Panc1 (cell line): Measurements from ENCODE around the gene CDK6. TPM values are rescaled to one million over a fixed set of nuclear protein-coding genes. Genes with fewer than 3 reads are reported as not detected.

Experiments used
- ATAC-seq: fragments of 200-7000 bp; cut with Tn5 transposase; 2 replicates; pipeline ENCODE4 v1.9.1; 2020; ENCODE audit warnings: mild to moderate bottlenecking, moderate library complexity
- BruUV-seq: library from RNA; stranded (reverse); fragments of 400-500 nt; replicated peaks from 2 replicates; lab custom pipeline; 2021; lab: Mats Ljungman, UMichigan
- CTCF ChIA-PET: fragments of 300-600 bp; sonication (Branson Sonifier 250); formaldehyde crosslinking; loops from one replicate; lab custom pipeline; 2022; ENCODE audit warnings: antibody characterized with exemption; lab: Charles Lee
- POLR2A ChIA-PET: fragments of 300-600 bp; sonication (Branson Sonifier 250); formaldehyde crosslinking; loops from one replicate; lab custom pipeline; 2022; ENCODE audit warnings: antibody characterized with exemption; lab: Charles Lee
- DNase-seq: peaks from one replicate; pipeline ENCODE4 v3.0.0-alpha.2; 2010; ENCODE audit warnings: low read depth, low spot score
- H3K27ac ChIP-seq: 2 replicates; pipeline ENCODE4 v1.5.1; 2011; ENCODE audit warnings: mild to moderate bottlenecking, low read length, inconsistent platforms
- H3K27me3 ChIP-seq: fragments of 200-500 bp; sonication (Bioruptor generic); 2 replicates; pipeline ENCODE4 v1.6.0; 2014; ENCODE audit warnings: low read length, inconsistent platforms; ENCODE audit not compliant: control insufficient read depth, insufficient read depth
- H3K36me3 ChIP-seq: fragments of 200-500 bp; sonication (Bioruptor generic); 2 replicates; pipeline ENCODE4 v1.5.1; 2014; ENCODE audit warnings: inconsistent platforms, mild to moderate bottlenecking, low read length, moderate library complexity; ENCODE audit not compliant: control insufficient read depth, insufficient read depth
- H3K4me1 ChIP-seq: 2 replicates; pipeline ENCODE4 v1.5.1; 2011; ENCODE audit warnings: inconsistent platforms, mild to moderate bottlenecking, low read length, moderate library complexity; ENCODE audit not compliant: control insufficient read depth, insufficient read depth
- H3K4me3 ChIP-seq, 2 experiments: 2 replicates each; pipeline ENCODE4 v1.5.1; 2011 to 2012; ENCODE audit warnings: low read depth in 2 of 2, low read length in 2 of 2, mild to moderate bottlenecking in 2 of 2, inconsistent platforms in 1 of 2, moderate library complexity in 1 of 2
- H3K9me3 ChIP-seq: fragments of 200-500 bp; sonication (Bioruptor generic); 2 replicates; pipeline ENCODE4 v1.5.1; 2014; ENCODE audit warnings: low read depth, mild to moderate bottlenecking, inconsistent platforms, low read length, moderate library complexity; ENCODE audit not compliant: control insufficient read depth, insufficient read depth
- POLR2AphosphoS5 ChIP-seq: IDR thresholded peaks from 2 replicates; pipeline ENCODE4 v1.6.1; 2012; ENCODE audit warnings: mild to moderate bottlenecking, low read depth, low read length, moderate library complexity
- SIN3A ChIP-seq: IDR thresholded peaks from 2 replicates; pipeline ENCODE4 v1.6.1; 2012; ENCODE audit warnings: low read depth, mild to moderate bottlenecking, low read length, moderate library complexity, borderline replicate concordance; ENCODE audit not compliant: insufficient read depth
- TCF7L2 ChIP-seq: IDR thresholded peaks from 2 replicates; pipeline ENCODE4 v1.6.1; 2011; ENCODE audit warnings: mild to moderate bottlenecking, low read depth, low read length, inconsistent platforms
- in situ Hi-C: cut with HindIII; loops from 2 replicates; pipeline ENCODE4 v1.10.0; 2016; ENCODE audit warnings: low sequenced_read_pairs, low pct_unique_long_range_greater_than_20kb
- intact Hi-C: fragments of 100-400 bp; cut with micrococcal nuclease; formaldehyde crosslinking; loops from one replicate; pipeline ENCODE4 v1.10.0; 2022; ENCODE audit not compliant: unreplicated experiment
- total RNA-seq: library from RNA; stranded (reverse); gene quantifications from one replicate; pipeline ENCODE4 v1.2.1, GENCODE V29; 2021; ENCODE audit not compliant: unreplicated experiment
- TF ChIP-seq, protein P1 (sequence below), 2 experiments: IDR thresholded peaks; 2 replicates each; pipeline ENCODE4 v1.6.1; 2011 to 2012; ENCODE audit warnings: low read depth in 2 of 2, control low read depth in 1 of 2, low read length in 1 of 2, mild to moderate bottlenecking in 1 of 2, moderate library complexity in 1 of 2; ENCODE audit not compliant: insufficient read depth in 1 of 2
- TF ChIP-seq, protein P2 (sequence below): fragments of 450-650 bp; IDR thresholded peaks from 2 replicates; pipeline ENCODE4 v1.5.1; 2017; ENCODE audit warnings: mild to moderate bottlenecking

CDK6 gene
- total RNA-seq, 1 experiment from 2014 or later: 57.4 TPM

DNA sequence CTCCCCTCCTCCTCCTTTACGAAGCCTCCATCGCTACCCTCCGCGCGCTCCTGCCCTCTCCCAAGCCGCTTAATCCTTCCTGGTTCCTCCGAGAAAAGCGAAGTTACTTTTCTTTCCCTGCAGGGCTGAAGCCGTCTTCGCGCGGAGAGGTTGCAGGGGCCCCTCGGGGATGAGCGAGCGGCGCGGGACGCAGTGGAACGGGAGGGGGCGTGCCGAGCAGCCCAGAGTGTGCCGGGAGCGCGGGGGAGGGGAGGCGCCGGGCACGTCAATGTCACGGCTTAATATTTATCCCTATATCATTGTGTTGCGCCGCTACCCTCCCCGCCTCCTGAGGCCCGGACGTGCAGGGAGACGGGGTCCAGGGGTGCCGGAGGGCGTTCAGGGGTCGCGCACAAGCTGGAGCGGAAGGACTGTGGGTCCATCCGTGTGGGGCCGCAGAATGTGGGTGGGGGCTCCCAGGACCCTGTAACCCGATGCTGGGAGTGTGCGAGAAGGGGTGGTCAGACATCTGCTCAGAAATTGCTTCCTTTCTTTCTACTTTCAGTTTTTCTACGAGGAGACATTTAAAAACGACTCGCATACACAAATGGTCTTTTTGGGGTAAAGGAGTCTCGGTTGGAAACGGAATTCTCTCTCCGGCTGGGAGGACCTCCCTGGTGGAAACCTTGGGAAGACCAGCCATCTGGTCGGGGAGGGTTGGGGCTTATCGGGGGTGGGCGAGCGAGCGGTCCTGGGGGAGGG lies 2.4 kb downstream of the CDK6 start:
- intact Hi-C loops: loop anchor here (1.0 to 2.0 kb wide), 3 partner anchors 139 to 213 kb away; no protein-coding TSS in a partner anchor
- no peaks in the 10 kb centered on the region for H3K9me3 ChIP-seq
- H3K27ac ChIP-seq: peak overlapping the region; percentile 97
- ATAC-seq: peak; percentile 76
- ChIA-PET CTCF (interaction anchor here (0.6 kb wide), 3 partner anchors 18 to 389 kb away, joined by 4 to 8 read pairs (median 5); no protein-coding TSS in a partner anchor), POLR2A (interaction anchor here (0.6 to 0.7 kb wide), 3 partner anchors 17 to 249 kb away, joined by 6 to 12 read pairs (median 7); no protein-coding TSS in a partner anchor)
- no peak for DNase-seq
- H3K4me3 ChIP-seq: peak overlapping the region; percentile 94 to 97
- H3K27me3 ChIP-seq: no peaks in the 10 kb centered on the region; the same call in 1 of the 2 replicates
- peaks cover 4% of the 10 kb centered on the region for H3K36me3 ChIP-seq
- no TSS peak for BruUV-seq
- H3K4me1 ChIP-seq: peaks cover 33% of the 10 kb centered on the region
- in situ Hi-C loops: no loop called here
- TF ChIP-seq POLR2AphosphoS5: no peak; the same call in 1 of the 2 replicates
- no peak for TF ChIP-seq SIN3A
- TF ChIP-seq, protein P1, sequence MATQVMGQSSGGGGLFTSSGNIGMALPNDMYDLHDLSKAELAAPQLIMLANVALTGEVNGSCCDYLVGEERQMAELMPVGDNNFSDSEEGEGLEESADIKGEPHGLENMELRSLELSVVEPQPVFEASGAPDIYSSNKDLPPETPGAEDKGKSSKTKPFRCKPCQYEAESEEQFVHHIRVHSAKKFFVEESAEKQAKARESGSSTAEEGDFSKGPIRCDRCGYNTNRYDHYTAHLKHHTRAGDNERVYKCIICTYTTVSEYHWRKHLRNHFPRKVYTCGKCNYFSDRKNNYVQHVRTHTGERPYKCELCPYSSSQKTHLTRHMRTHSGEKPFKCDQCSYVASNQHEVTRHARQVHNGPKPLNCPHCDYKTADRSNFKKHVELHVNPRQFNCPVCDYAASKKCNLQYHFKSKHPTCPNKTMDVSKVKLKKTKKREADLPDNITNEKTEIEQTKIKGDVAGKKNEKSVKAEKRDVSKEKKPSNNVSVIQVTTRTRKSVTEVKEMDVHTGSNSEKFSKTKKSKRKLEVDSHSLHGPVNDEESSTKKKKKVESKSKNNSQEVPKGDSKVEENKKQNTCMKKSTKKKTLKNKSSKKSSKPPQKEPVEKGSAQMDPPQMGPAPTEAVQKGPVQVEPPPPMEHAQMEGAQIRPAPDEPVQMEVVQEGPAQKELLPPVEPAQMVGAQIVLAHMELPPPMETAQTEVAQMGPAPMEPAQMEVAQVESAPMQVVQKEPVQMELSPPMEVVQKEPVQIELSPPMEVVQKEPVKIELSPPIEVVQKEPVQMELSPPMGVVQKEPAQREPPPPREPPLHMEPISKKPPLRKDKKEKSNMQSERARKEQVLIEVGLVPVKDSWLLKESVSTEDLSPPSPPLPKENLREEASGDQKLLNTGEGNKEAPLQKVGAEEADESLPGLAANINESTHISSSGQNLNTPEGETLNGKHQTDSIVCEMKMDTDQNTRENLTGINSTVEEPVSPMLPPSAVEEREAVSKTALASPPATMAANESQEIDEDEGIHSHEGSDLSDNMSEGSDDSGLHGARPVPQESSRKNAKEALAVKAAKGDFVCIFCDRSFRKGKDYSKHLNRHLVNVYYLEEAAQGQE (IDR thresholded peaks at IDR 0.05; ENCODE audit: insufficient read depth in 1 of 2, low read depth in 2 of 2, low read length in 1 of 2): no peak
- no peak for TF ChIP-seq TCF7L2
- TF ChIP-seq, protein P2, sequence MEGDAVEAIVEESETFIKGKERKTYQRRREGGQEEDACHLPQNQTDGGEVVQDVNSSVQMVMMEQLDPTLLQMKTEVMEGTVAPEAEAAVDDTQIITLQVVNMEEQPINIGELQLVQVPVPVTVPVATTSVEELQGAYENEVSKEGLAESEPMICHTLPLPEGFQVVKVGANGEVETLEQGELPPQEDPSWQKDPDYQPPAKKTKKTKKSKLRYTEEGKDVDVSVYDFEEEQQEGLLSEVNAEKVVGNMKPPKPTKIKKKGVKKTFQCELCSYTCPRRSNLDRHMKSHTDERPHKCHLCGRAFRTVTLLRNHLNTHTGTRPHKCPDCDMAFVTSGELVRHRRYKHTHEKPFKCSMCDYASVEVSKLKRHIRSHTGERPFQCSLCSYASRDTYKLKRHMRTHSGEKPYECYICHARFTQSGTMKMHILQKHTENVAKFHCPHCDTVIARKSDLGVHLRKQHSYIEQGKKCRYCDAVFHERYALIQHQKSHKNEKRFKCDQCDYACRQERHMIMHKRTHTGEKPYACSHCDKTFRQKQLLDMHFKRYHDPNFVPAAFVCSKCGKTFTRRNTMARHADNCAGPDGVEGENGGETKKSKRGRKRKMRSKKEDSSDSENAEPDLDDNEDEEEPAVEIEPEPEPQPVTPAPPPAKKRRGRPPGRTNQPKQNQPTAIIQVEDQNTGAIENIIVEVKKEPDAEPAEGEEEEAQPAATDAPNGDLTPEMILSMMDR: no peak

DNA sequence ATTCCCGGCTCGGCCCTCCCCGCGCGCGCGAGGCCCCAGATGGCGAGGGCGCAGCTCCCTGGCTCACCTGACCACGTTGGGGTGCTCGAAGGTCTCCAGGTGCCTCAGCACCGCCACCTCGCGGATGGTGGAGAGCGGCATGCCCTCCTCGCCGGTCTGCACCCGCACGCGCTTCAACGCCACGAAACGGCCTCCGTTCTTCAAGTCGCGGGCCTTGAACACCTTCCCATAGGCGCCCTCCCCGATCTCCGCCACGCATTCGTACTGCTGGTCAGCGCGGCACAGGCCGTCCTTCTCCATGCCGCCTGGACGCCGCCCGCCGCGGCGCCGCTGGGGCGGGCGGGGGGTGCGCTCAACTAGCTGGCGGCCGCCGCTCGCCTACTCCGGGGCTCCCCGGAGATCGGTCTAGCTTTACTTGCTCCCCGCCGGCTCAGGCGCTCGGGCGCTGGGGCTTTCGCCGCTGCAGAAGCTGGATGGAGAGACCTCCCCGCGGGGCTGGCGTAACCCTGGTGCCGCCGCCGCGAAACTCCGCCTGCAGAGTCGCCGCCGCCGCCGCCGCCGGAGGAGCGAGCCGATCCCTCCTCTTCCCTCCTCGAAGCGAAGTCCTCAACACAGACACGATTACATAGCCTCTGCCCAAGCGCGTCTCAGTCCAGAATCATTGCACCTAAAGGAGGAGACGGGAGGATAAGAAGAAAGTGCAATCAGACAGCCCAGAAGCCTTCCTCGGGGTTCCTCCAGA lies 3.2 kb downstream of the CDK6 start:
- DNase-seq (peak; percentile 82), ATAC-seq (peak; percentile 69)
- no peaks in the 10 kb centered on the region; the same call in 1 of the 2 replicates for H3K27me3 ChIP-seq
- TF ChIP-seq, protein P2: peak; percentile 92
- TF ChIP-seq, protein P1 (IDR thresholded peaks at IDR 0.05; ENCODE audit: insufficient read depth in 1 of 2, low read depth in 2 of 2, low read length in 1 of 2): no peak; a peak in 1 of 4 replicates
- TF ChIP-seq SIN3A (peak; percentile 46; the same call in 1 of the 2 replicates), TCF7L2 (0 out of 2 replicates have a peak, but pooled peaks have one; percentile 27), POLR2AphosphoS5 (no peak; the same call in 1 of the 2 replicates)
- H3K36me3 ChIP-seq: peaks cover 8% of the 10 kb centered on the region
- peak overlapping the region; percentile 97 for H3K27ac ChIP-seq
- in situ Hi-C loops (no loop called here), intact Hi-C loops (loop anchor here (1.0 to 2.0 kb wide), 3 partner anchors 138 to 212 kb away; no protein-coding TSS in a partner anchor)
- peaks cover 40% of the 10 kb centered on the region for H3K4me1 ChIP-seq
- H3K4me3 ChIP-seq: peak overlapping the region; percentile 94 to 97
- POLR2A ChIA-PET: interaction anchor here (0.6 to 0.7 kb wide), 3 partner anchors 16 to 249 kb away, joined by 6 to 12 read pairs (median 7); no protein-coding TSS in a partner anchor
- BruUV-seq: no TSS peak
- CTCF ChIA-PET: interaction anchor here (0.6 to 0.7 kb wide), 4 partner anchors 17 to 389 kb away, joined by 4 to 8 read pairs (median 4); no protein-coding TSS in a partner anchor
- no peaks in the 10 kb centered on the region for H3K9me3 ChIP-seq
